HG03460 (cell line): ENCODE results near the gene NPY4R2.
"Not testable (repeated sequence)": the region's sequence is repeated elsewhere in the genome, so short reads cannot be mapped to it uniquely, and the experiment has no call there.

Experiments used
- ATAC-seq: cut with Tn5 transposase; IDR thresholded peaks from one replicate; pipeline ENCODE4 v1.9.1; 2021; ENCODE audit not compliant: unreplicated experiment

The NPY4R2 gene

DNA sequence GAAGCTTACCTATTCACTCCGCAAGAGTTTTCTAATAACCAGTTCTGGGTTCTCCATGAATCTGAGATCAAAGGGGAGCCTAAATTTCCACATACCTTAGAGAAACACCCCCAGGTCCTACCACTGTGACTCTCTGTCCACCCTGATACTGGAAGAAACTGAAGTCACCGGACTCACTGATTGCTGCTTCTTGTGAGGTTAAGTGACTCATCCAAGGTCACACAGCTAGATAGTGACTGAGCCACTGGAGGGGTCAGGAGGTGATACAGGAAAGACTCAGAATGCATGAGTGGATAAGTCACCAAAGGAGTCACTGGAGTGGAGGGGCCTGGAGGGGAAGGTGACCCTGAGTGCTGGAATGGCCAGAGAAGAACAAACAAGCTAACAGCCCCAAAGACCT, 9.8 kb downstream of the NPY4R2 start:
- not testable (repeated sequence) for ATAC-seq

DNA sequence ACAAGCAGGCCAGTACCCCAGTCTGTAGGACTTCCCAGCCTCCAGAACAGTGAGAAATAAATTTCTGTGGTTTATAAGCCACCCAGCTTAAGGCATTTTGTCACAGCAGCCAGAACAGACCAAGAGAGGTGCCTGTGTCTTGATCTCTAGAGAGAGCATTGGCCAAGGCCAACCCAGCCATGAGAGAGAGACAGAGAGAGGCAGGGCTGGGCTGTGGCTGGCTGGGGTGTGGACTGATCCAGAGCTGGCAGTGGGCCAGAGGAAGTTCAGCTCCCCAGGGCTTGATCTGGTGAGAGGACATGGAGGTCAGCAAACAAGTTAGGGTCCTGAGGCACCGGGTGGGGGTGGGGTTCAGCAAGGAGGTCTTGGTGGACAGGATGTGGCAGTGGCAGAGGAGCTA, 14.4 kb downstream of the NPY4R2 start:
- not testable (repeated sequence) for ATAC-seq

GRCh38 chr10:47933462-47933861, 15.0 kb downstream of the NPY4R2 start:
- ATAC-seq, result not testable (repeated sequence)

DNA sequence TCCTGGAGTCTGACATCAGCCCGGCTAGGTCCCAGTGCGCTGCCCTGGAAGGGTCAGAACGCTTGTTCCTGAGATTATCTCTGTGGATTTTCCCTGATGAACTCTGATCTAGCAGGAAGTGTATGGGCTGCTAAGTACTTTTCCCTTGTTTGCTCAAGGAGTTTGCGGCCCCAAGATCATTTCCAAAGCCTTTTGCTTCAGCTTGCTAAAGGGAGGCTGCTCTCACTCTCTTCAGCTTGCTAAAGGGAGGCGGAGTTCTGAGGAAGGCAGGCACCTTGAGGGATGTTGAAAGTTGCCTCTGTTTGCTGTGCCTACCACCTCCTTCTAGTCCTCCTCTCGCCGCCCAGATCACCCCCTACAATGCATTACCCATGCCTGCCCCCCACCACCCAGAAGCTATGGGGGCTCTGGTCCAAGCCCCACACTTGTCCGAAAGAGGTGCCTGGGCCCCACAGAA, 18.3 kb downstream of the NPY4R2 start:
- not testable (repeated sequence) for ATAC-seq

DNA sequence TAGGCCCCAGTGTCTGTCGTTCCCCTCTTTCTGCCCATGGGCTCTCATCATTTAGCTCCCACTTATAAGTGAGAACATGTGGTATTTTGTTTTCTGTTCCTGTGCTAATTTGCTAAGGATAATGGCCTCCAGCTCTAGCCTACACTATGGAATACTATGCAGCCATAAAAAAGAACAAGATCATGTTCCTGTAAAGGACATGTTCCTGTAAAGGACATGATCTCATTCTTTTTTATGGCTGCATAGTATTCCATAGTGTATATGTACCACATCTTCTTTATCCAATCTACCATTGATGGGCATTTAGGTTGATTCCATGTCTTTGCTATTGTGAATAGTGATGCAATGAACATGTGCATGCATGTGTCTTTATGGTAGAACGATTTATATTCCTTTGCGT, 19.2 kb downstream of the NPY4R2 start:
- ATAC-seq, result not testable (repeated sequence)

- not testable (repeated sequence) for ATAC-seq
Observed at GRCh38 chr10:47940821-47941220, 22.4 kb downstream of the NPY4R2 start.

DNA sequence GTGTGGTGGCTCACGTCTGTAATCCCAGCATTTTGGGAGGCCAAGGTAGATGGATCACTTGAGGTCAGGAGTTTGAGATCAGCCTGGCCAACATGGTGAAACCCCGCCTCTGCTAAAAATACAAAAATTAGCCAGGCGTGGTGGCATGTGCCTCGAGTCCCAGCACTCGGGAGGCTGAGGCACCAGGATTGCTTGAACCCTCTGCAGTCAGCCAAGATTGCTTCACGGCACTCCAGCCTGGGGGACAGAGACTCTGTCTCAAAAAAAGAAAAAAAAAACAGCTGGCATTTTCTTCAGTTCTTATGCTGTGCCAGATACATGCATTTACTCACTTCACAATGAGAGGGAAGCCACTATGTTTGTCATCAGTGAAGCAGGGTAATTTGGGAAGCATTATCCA, 22.9 kb downstream of the NPY4R2 start:
- not testable (repeated sequence) for ATAC-seq

GRCh38 chr10:47942351-47943019, 24.0 kb downstream of the NPY4R2 start:
- ATAC-seq, result not testable (repeated sequence)

- ATAC-seq, result not testable (repeated sequence)
Observed at GRCh38 chr10:47943328-47943727, 24.9 kb downstream of the NPY4R2 start.

GRCh38 chr10:47947424-47947823, 29.0 kb downstream of the NPY4R2 start:
- ATAC-seq, result not testable (repeated sequence)

GRCh38 chr10:47957158-47957557, 38.7 kb downstream of the NPY4R2 start:
- ATAC-seq, result not testable (repeated sequence)

GRCh38 chr10:47959677-47960076, 41.2 kb downstream of the NPY4R2 start:
- not testable (repeated sequence) for ATAC-seq

GRCh38 chr10:47960699-47961098, 42.2 kb downstream of the NPY4R2 start:
- not testable (repeated sequence) for ATAC-seq

DNA sequence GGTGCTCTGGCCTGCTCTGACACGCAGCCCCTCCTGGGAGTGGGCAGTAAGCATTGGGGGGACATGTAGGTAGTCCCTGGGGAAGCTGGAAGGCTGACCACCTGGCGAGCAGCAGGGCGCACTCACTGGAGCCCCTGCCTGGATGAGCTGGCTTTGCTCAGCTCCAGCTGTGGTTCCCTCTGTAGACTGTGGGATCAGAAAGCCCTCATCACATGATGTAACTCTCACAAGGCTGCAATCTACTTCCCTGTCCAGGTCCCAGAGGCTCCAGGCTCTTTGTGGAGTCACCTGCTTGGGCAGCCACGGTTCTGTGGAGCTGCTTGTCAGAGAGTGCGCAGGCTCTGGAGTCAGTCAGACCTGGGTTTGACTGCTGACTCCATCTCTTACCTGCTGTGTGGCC, 44.3 kb downstream of the NPY4R2 start:
- not testable (repeated sequence) for ATAC-seq

GRCh38 chr10:47964280-47965063, 46.0 kb downstream of the NPY4R2 start:
- not testable (repeated sequence) for ATAC-seq

DNA sequence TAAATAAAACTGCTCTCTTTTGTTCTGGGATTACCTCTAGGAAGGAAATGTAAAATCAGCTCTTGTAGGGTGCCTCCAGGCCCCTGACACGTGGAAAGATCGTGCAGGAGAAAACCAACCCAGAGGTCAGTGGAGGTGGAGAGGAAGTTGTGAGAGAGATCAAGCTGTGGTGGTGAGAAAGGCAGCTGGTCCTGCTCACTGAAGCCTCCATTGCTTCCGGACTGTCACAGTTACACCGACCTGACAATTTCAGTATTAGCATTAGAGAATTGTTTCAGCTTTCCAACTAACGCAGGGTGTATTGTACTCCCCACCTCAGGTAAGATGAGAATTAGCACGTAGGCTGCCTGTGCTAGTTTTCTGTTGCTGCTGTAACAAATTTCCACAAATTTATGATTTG, 50.5 kb downstream of the NPY4R2 start:
- ATAC-seq, result not testable (repeated sequence)

DNA sequence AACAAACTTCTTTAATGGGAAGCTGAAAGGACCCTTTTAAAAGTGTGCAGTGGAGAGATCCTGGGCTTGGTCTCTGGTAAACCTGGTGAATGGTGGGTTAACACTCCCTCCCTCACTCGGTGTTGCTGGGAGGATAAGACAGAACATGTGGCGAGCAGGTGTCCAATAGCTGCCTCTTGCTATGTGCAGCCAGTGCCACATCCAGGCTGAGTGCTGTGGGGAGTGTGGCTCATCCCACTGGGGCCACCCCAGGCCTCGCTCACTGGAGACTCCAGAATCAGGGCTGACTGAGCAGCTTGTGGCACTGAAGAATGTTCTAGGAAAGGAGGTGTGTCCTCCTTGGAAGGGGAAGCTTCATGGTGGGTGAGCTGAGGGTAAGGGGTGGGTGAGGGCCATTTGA, 51.6 kb downstream of the NPY4R2 start:
- not testable (repeated sequence) for ATAC-seq

- ATAC-seq, result not testable (repeated sequence)
Observed at GRCh38 chr10:47971598-47971997, 53.1 kb downstream of the NPY4R2 start.

DNA sequence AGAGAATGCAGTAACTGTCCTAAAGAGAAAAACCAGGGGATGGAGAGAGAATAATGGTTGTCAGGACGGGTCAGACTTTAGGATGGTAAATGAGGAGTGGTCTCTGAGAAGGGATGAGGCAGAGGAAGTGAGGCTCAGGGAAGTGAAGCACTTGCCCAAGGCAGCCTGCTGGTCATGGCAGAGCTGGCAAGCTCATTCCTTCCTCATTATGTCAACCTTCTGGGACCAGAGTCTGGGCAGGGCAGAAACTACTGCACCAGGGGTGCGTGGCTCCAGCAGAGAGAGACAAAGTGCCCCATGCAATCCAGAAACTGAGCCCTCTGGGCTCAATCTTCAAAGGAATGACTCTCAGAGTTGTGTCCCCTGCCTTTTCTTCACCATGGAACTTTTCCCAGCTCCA, 53.6 kb downstream of the NPY4R2 start:
- not testable (repeated sequence) for ATAC-seq
